ENCODE data around the gene TMEM143. TPM values are rescaled to one million over a fixed set of nuclear protein-coding genes. Genes with fewer than 3 reads are reported as not detected.

The TMEM143 gene
- total RNA-seq, 1 donor from 2014 or later: 3.2 TPM

GRCh38 chr19:48371367-48371766 is 7.6 kb upstream of the TMEM143 start:
- no peak overlapping the region for H3K4me3 ChIP-seq
- intact Hi-C loops (cut with DNase I): no loop called here
- H3K27ac ChIP-seq: no peak overlapping the region
- H3K36me3 ChIP-seq: no peaks in the 10 kb centered on the region
- no peaks in the 10 kb centered on the region for H3K9me3 ChIP-seq
- no peaks in the 10 kb centered on the region for H3K27me3 ChIP-seq
- TF ChIP-seq, protein P1, sequence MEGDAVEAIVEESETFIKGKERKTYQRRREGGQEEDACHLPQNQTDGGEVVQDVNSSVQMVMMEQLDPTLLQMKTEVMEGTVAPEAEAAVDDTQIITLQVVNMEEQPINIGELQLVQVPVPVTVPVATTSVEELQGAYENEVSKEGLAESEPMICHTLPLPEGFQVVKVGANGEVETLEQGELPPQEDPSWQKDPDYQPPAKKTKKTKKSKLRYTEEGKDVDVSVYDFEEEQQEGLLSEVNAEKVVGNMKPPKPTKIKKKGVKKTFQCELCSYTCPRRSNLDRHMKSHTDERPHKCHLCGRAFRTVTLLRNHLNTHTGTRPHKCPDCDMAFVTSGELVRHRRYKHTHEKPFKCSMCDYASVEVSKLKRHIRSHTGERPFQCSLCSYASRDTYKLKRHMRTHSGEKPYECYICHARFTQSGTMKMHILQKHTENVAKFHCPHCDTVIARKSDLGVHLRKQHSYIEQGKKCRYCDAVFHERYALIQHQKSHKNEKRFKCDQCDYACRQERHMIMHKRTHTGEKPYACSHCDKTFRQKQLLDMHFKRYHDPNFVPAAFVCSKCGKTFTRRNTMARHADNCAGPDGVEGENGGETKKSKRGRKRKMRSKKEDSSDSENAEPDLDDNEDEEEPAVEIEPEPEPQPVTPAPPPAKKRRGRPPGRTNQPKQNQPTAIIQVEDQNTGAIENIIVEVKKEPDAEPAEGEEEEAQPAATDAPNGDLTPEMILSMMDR (IDR thresholded peaks at IDR 0.05): no peak
- TF ChIP-seq POLR2A (IDR thresholded peaks at IDR 0.05) (no peak), POLR2AphosphoS5 (IDR thresholded peaks at IDR 0.05; ENCODE audit: insufficient read depth in 1 of 2, low read depth in 1 of 2) (no peak)
- H3K4me1 ChIP-seq: no peaks in the 10 kb centered on the region
- DNase-seq (ENCODE audit: extremely low spot score in 2 of 2): no peak

GRCh38 chr19:48370955-48371354 is 7.2 kb upstream of the TMEM143 start:
- Histone ChIP-seq H3K27me3 (no peaks in the 10 kb centered on the region), H3K4me3 (no peak overlapping the region), H3K27ac (no peak overlapping the region), H3K4me1 (no peaks in the 10 kb centered on the region), H3K36me3 (no peaks in the 10 kb centered on the region), H3K9me3 (no peaks in the 10 kb centered on the region)
- intact Hi-C loops (cut with DNase I): no loop called here
- DNase-seq (ENCODE audit: extremely low spot score in 2 of 2): no peak
- TF ChIP-seq, protein P1 (IDR thresholded peaks at IDR 0.05): no peak
- no peak for TF ChIP-seq POLR2AphosphoS5 (IDR thresholded peaks at IDR 0.05; ENCODE audit: insufficient read depth in 1 of 2, low read depth in 1 of 2)
- TF ChIP-seq POLR2A (IDR thresholded peaks at IDR 0.05): no peak

DNA sequence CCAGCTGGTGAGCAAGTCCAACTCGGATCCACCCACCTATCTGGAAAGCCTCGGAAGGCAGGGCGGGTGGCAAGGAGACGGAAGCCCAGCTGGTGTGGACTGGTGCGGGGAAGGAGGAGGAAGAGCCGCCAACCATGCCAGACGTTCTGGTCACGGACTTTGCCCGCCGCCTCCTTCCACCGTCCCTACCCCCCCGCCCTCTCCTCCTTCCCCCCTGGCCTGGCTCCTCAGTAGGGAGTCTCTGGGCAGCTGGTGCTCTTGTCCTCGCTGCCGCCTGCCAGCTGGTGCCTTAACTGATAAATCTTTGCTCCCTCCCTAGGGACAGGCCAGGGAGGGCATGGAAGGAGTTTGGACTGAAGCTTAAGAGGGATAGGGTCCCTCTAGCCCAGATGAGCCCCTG is 5.2 kb upstream of the TMEM143 start:
- TF ChIP-seq POLR2A (IDR thresholded peaks at IDR 0.05) (no peak), POLR2AphosphoS5 (IDR thresholded peaks at IDR 0.05; ENCODE audit: insufficient read depth in 1 of 2, low read depth in 1 of 2) (no peak)
- TF ChIP-seq, protein P1 (IDR thresholded peaks at IDR 0.05): no peak
- Histone ChIP-seq H3K9me3 (no peaks in the 10 kb centered on the region), H3K27me3 (no peaks in the 10 kb centered on the region), H3K4me3 (no peak overlapping the region), H3K4me1 (peaks cover 5% of the 10 kb centered on the region), H3K36me3 (no peaks in the 10 kb centered on the region), H3K27ac (no peak overlapping the region)
- DNase-seq (ENCODE audit: extremely low spot score in 2 of 2): no peak
- intact Hi-C loops (cut with DNase I): no loop called here

- DNase-seq (ENCODE audit: extremely low spot score in 2 of 2): no peak
- no peaks in the 10 kb centered on the region for H3K36me3 ChIP-seq
- peaks cover 10% of the 10 kb centered on the region for H3K4me1 ChIP-seq
- no peak overlapping the region for H3K27ac ChIP-seq
- H3K9me3 ChIP-seq: no peaks in the 10 kb centered on the region
- no peak overlapping the region for H3K4me3 ChIP-seq
- intact Hi-C loops (cut with DNase I): no loop called here
- TF ChIP-seq, protein P1 (IDR thresholded peaks at IDR 0.05): no peak
- TF ChIP-seq POLR2AphosphoS5 (IDR thresholded peaks at IDR 0.05; ENCODE audit: insufficient read depth in 1 of 2, low read depth in 1 of 2) (no peak), POLR2A (IDR thresholded peaks at IDR 0.05) (no peak)
- H3K27me3 ChIP-seq: no peaks in the 10 kb centered on the region
These were observed 4.1 kb upstream of the TMEM143 start for GRCh38 chr19:48367855-48368254.

DNA sequence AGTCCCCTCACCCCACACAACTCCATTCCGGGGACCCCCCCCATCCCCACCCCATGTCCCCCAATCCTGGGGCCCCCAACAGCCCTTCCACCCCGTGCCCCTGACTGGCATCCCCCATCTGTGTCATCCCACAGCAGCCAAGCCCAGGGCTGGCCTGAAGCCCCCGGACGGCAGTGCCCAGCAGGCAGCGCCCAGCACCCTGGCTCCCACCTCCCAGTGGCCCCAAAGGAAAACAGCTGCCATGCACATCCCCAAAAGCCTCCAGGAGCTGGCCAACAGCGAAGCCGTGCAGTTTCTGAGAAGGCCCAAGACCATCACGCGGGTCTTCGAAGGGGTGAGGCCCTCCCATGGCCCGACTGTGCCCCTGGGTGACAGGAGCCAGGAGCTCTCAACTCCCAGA is 1.9 kb upstream of the TMEM143 start:
- no peak for TF ChIP-seq POLR2AphosphoS5 (IDR thresholded peaks at IDR 0.05; ENCODE audit: insufficient read depth in 1 of 2, low read depth in 1 of 2)
- no peak for TF ChIP-seq POLR2A (IDR thresholded peaks at IDR 0.05)
- TF ChIP-seq, protein P1 (IDR thresholded peaks at IDR 0.05): no peak
- Histone ChIP-seq H3K36me3 (no peaks in the 10 kb centered on the region), H3K4me1 (peaks cover 10% of the 10 kb centered on the region), H3K27me3 (no peaks in the 10 kb centered on the region), H3K27ac (no peak overlapping the region), H3K4me3 (no peak overlapping the region), H3K9me3 (no peaks in the 10 kb centered on the region)
- intact Hi-C loops (cut with DNase I): no loop called here
- no peak for DNase-seq (ENCODE audit: extremely low spot score in 2 of 2)
